DMS79 treated with DMSO at 0.1 percent for 48 hours (cell line): Measurements from ENCODE around the gene ZBTB1.
A peak's percentile ranks its signal among the peaks of the same experiment; 100 is the strongest.
"Not testable (repeated sequence)": the region's sequence is repeated elsewhere in the genome, so short reads cannot be mapped to it uniquely, and the experiment has no call there.

ENCODE experiments used
- DNase-seq: peaks from one replicate; lab custom pipeline; 2025; lab: John Stamatoyannopoulos, UW

ZBTB1 gene

GRCh38 chr14:64496764-64497163 lies 7.8 kb upstream of the ZBTB1 start:
- no peak for DNase-seq

GRCh38 chr14:64500088-64500487 lies 4.5 kb upstream of the ZBTB1 start:
- peak; percentile 62 for DNase-seq

- peak; percentile 76 for DNase-seq
Measured at GRCh38 chr14:64501411-64502171, 3.0 kb upstream of the ZBTB1 start.

- DNase-seq, result peak; percentile 80
Measured at GRCh38 chr14:64502456-64502855, 2.1 kb upstream of the ZBTB1 start.

GRCh38 chr14:64502887-64503433 lies 1.6 kb upstream of the ZBTB1 start:
- peak; percentile 80 for DNase-seq

GRCh38 chr14:64503434-64504309 lies 898 bp upstream of the ZBTB1 start, which contains the start of gene ZBTB25:
Gene ZBTB25, minus strand, starts transcription at chr14:64503838. Its CDS starts 13,305 bp downstream, at chr14:64490533.
- peak; percentile 90 for DNase-seq

GRCh38 chr14:64504897-64505794 lies 576 bp downstream of the ZBTB1 start:
- DNase-seq, result peak; percentile 91

GRCh38 chr14:64506721-64507120 lies 2.2 kb downstream of the ZBTB1 start:
- peak; percentile 32 for DNase-seq

GRCh38 chr14:64507376-64508156 lies 3.0 kb downstream of the ZBTB1 start:
- no peak for DNase-seq

GRCh38 chr14:64508215-64508776 lies 3.7 kb downstream of the ZBTB1 start:
- DNase-seq, result no peak

GRCh38 chr14:64509036-64509435 lies 4.5 kb downstream of the ZBTB1 start:
- no peak for DNase-seq

GRCh38 chr14:64510825-64511671 lies 6.5 kb downstream of the ZBTB1 start:
- DNase-seq, result peak; percentile 73

- no peak for DNase-seq
Measured at GRCh38 chr14:64513271-64513670, 8.7 kb downstream of the ZBTB1 start.

- DNase-seq, result peak; percentile 39
Measured at GRCh38 chr14:64515053-64515452, 10.5 kb downstream of the ZBTB1 start.

GRCh38 chr14:64516969-64517368 lies 12.4 kb downstream of the ZBTB1 start:
- DNase-seq, result no peak

GRCh38 chr14:64517667-64518066 lies 13.1 kb downstream of the ZBTB1 start:
- not testable (repeated sequence) for DNase-seq

- DNase-seq, result no peak
Measured at GRCh38 chr14:64518229-64518628, 13.7 kb downstream of the ZBTB1 start.

GRCh38 chr14:64520699-64521098 lies 16.1 kb downstream of the ZBTB1 start:
- no peak for DNase-seq

- DNase-seq, result no peak
Measured at GRCh38 chr14:64522591-64523355, 18.2 kb downstream of the ZBTB1 start.
